GM13976 (cell line): ENCODE results near the gene MZF1.
A peak's percentile ranks its signal among the peaks of the same experiment; 100 is the strongest.
"Not testable (repeated sequence)": the region's sequence is repeated elsewhere in the genome, so short reads cannot be mapped to it uniquely, and the experiment has no call there.

ENCODE experiments used
- DNase-seq: peaks from one replicate; pipeline ENCODE4 v3.0.0; 2012; ENCODE audit warnings: low spot score
- CTCF ChIP-seq: IDR thresholded peaks from 2 replicates; pipeline ENCODE4 v1.5.1; 2012; ENCODE audit warnings: borderline replicate concordance, mild to moderate bottlenecking; ENCODE audit not compliant: insufficient read depth; ENCODE audit errors: extremely low read depth, missing control alignments, control extremely low read depth
- in situ Hi-C: fragments of 300-500 bp; cut with MboI; formaldehyde crosslinking; loops from one replicate; pipeline ENCODE4 v1.12.0; 2022; ENCODE audit warnings: low sequenced_read_pairs, mixed read lengths, inconsistent platforms; ENCODE audit not compliant: unreplicated experiment

MZF1 gene

GRCh38 chr19:58572818-58573657, at the start of gene MZF1:
Gene MZF1, minus strand, starts transcription at chr19:58573335. Its CDS starts 1,946 bp downstream, at chr19:58571389.
- in situ Hi-C loops = no loop called here
- peak; percentile 7 for TF ChIP-seq CTCF
- DNase-seq = peak; percentile 96

GRCh38 chr19:58607213-58607612, 34.1 kb upstream of the MZF1 start:
- in situ Hi-C loops, DNase-seq: not testable (repeated sequence)

GRCh38 chr19:58606251-58606896, 33.2 kb upstream of the MZF1 start:
- in situ Hi-C loops, DNase-seq: not testable (repeated sequence)

- DNase-seq = no peak
- TF ChIP-seq CTCF = no peak
- in situ Hi-C loops = no loop called here
These were observed 13.1 kb upstream of the MZF1 start for GRCh38 chr19:58586133-58586765.

- in situ Hi-C loops = no loop called here
- DNase-seq = no peak
- TF ChIP-seq CTCF = no peak
These were observed 12.5 kb upstream of the MZF1 start for GRCh38 chr19:58585442-58586132.

- TF ChIP-seq CTCF = no peak
- in situ Hi-C loops = no loop called here
- DNase-seq = no peak
These were observed 11.6 kb upstream of the MZF1 start for GRCh38 chr19:58584498-58585441.

GRCh38 chr19:58582985-58583384, 9.8 kb upstream of the MZF1 start:
- no peak for TF ChIP-seq CTCF
- no peak for DNase-seq
- in situ Hi-C loops = no loop called here
